ENCODE results near the gene HECTD1. TPM values are rescaled to one million over a fixed set of nuclear protein-coding genes. Genes with fewer than 3 reads are reported as not detected.

The HECTD1 gene
- total RNA-seq, 4 donors from 2014 or later: 189 to 236 (median 209) TPM

DNA sequence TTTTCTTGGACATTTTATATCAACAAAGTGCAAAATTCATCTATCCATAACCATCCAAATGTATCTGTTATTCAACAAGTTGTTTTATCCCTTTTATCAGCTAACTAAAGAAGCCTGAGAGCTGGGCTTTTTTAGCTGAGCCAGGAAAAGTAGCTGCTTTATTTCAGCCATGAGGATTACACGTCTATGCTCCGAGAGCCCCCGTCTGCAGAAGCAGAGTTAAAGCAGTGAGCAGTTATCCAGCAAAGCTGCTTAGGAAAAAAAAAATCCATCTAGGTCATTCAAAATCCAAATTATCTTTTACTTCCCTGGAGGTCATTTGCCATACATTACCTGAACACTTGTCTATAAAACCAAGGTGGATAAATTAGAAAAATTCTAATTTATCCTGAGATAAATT, 15.7 kb upstream of the HECTD1 start:
- no peak for DNase-seq (ENCODE audit: low spot score)
- TF ChIP-seq, protein P1, sequence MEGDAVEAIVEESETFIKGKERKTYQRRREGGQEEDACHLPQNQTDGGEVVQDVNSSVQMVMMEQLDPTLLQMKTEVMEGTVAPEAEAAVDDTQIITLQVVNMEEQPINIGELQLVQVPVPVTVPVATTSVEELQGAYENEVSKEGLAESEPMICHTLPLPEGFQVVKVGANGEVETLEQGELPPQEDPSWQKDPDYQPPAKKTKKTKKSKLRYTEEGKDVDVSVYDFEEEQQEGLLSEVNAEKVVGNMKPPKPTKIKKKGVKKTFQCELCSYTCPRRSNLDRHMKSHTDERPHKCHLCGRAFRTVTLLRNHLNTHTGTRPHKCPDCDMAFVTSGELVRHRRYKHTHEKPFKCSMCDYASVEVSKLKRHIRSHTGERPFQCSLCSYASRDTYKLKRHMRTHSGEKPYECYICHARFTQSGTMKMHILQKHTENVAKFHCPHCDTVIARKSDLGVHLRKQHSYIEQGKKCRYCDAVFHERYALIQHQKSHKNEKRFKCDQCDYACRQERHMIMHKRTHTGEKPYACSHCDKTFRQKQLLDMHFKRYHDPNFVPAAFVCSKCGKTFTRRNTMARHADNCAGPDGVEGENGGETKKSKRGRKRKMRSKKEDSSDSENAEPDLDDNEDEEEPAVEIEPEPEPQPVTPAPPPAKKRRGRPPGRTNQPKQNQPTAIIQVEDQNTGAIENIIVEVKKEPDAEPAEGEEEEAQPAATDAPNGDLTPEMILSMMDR (IDR thresholded peaks at IDR 0.05): no peak
- ATAC-seq (ENCODE audit: low FRiP score): no peak

DNA sequence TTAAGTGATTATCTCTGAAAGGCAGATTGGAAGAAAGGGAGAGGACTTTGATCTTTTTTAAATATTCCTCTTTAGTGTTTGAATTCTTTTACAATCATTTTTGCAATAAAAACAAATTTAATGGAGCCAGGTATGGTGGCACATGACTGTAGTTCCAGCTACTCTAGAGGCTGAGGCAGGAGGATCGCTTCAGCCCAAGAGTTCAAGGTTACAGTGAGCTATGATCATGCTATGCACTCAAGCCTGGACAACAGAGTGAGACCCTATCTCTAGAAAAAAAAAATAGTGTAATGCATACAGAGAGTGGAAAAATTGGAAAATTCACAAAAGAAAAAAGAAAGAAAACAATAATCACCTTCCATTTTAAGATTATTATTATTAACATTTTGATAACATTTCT, 15.2 kb upstream of the HECTD1 start:
- TF ChIP-seq, protein P1 (IDR thresholded peaks at IDR 0.05): no peak
- no peak for DNase-seq (ENCODE audit: low spot score)
- no peak for ATAC-seq (ENCODE audit: low FRiP score)

- DNase-seq (ENCODE audit: low spot score) (no peak), ATAC-seq (ENCODE audit: low FRiP score) (no peak)
- TF ChIP-seq, protein P1 (IDR thresholded peaks at IDR 0.05): no peak
These were observed 13.7 kb upstream of the HECTD1 start for GRCh38 chr14:31221266-31221665.

DNA sequence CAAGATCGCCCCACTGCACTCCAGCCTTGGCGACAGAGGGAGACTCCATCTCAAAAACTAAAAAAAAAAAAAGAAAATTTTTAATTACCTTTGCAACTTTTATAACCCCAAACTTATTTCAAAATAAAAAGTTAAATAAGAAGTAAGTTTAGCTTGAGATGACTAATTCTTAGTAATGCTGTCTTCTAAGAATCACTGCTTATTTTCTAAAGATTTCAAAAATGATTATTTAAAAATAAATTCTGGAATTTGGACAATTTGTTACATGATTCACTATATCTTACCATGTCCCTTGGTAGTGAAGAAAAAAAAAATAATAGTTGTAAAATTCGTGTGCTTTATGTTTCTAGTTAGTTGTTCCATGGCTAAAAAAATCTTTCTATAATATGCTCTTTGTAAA, 11.6 kb upstream of the HECTD1 start:
- DNase-seq (ENCODE audit: low spot score) (no peak), ATAC-seq (ENCODE audit: low FRiP score) (no peak)
- TF ChIP-seq, protein P1 (IDR thresholded peaks at IDR 0.05): no peak

DNA sequence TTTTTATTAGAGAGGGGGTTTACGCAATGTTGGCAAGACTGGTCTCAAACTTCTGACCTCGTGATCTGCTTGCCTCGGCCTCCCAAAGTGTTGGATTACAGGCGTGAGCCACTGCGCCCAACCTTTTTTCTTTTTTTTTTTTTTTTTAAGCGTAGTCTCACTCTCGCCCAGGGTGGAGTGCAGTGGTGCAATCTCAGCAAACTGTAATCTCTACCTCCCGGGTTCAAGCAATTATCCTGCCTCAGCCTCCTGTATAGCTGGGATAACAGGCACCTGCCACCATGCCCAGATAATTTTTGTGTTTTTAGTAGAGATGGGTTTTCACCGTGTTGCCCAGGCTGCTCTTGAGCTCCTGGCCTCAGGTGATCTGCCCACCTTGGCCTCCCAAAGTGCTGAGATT, 8.8 kb upstream of the HECTD1 start:
- TF ChIP-seq, protein P1 (IDR thresholded peaks at IDR 0.05): no peak
- DNase-seq (ENCODE audit: low spot score) (no peak), ATAC-seq (ENCODE audit: low FRiP score) (no peak)

GRCh38 chr14:31212893-31213292, 5.3 kb upstream of the HECTD1 start:
- ATAC-seq (ENCODE audit: low FRiP score) (no peak), DNase-seq (ENCODE audit: low spot score) (no peak)
- TF ChIP-seq, protein P1 (IDR thresholded peaks at IDR 0.05): no peak

- ATAC-seq (ENCODE audit: low FRiP score) (no peak), DNase-seq (ENCODE audit: low spot score) (no peak)
- TF ChIP-seq, protein P1 (IDR thresholded peaks at IDR 0.05): no peak
These were observed 2.0 kb upstream of the HECTD1 start for GRCh38 chr14:31209605-31210004.
